ENCODE results near the gene HMGB3. TPM values are rescaled to one million over a fixed set of nuclear protein-coding genes. Genes with fewer than 3 reads are reported as not detected.

HMGB3 gene
- total RNA-seq, 4 donors from 2014 or later = 1.3 to 4.4 (median 3.2) TPM

DNA sequence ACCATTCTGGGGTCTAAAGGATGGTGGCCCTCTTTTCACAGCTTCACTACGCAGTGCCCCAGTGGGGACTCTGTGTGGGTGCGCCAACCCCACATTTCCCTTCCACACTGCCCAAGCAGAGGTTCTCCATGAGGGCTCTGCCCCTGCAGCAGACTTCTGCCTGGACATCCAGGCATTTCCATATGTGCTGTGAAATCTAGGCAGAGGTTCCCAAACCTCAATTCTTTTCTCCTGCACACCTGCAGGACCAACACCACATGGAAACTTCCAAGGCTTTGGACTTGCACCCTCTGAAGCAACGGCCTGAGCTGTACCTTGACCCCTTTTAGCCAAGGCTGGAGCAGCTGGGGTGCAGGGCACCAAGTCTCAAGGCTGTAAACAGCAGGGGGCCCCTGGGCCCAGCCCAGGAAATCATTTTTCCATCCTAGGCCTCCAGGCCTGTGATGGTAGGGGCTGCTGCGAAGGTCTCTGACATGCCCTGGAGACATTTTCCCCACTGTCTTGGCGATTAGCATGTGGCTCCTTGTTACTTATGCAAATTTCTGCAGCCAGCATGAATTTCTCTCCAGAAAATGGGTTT, 30.1 kb downstream of the HMGB3 start:
- Histone ChIP-seq H3K9me3 (no peaks in the 10 kb centered on the region), H3K4me1 (no peaks in the 10 kb centered on the region), H3K36me3 (no peaks in the 10 kb centered on the region), H3K27ac (no peak overlapping the region), H3K27me3 (no peaks in the 10 kb centered on the region), H3K4me3 (no peak overlapping the region)
- 75% methylated on average over 4 of the region's 5 CpGs; no CpG with 5 or more reads in 1 of the 2 donors for WGBS, 2 donors (ENCODE audit: low coverage in 1 of 2)
- no peak for TF ChIP-seq CTCF (IDR thresholded peaks at IDR 0.05)
- TF ChIP-seq POLR2AphosphoS5 (IDR thresholded peaks at IDR 0.05) = no peak
- no peak for TF ChIP-seq EP300 (IDR thresholded peaks at IDR 0.05)
- ATAC-seq = no peak

GRCh38 chrX:151015684-151016083, 32.5 kb downstream of the HMGB3 start:
- 80% methylated on average over 1 of the region's 4 CpGs; no CpG with 5 or more reads in 1 of the 2 donors for WGBS, 2 donors (ENCODE audit: low coverage in 1 of 2)
- no peak overlapping the region for H3K27ac ChIP-seq
- no peak overlapping the region for H3K4me3 ChIP-seq
- no peaks in the 10 kb centered on the region for H3K27me3 ChIP-seq
- H3K4me1 ChIP-seq = no peaks in the 10 kb centered on the region
- H3K9me3 ChIP-seq = no peaks in the 10 kb centered on the region
- TF ChIP-seq POLR2A (IDR thresholded peaks at IDR 0.05) (no peak), EP300 (IDR thresholded peaks at IDR 0.05) (no peak), CTCF (IDR thresholded peaks at IDR 0.05) (no peak), POLR2AphosphoS5 (IDR thresholded peaks at IDR 0.05) (no peak)
- no peaks in the 10 kb centered on the region for H3K36me3 ChIP-seq
- no peak for ATAC-seq

- no peak overlapping the region for H3K27ac ChIP-seq
- WGBS, 2 donors (ENCODE audit: low coverage in 1 of 2) = 31% methylated on average over 2 of the region's 2 CpGs; no CpG with 5 or more reads in 1 of the 2 donors
Measured at GRCh38 chrX:151019856-151020255, 36.7 kb downstream of the HMGB3 start.

GRCh38 chrX:151030845-151031244, 47.7 kb downstream of the HMGB3 start:
- Histone ChIP-seq H3K36me3 (no peaks in the 10 kb centered on the region), H3K4me1 (no peaks in the 10 kb centered on the region), H3K9me3 (no peaks in the 10 kb centered on the region), H3K4me3 (no peak overlapping the region), H3K27me3 (no peaks in the 10 kb centered on the region), H3K27ac (no peak overlapping the region)
- ATAC-seq = no peak
- TF ChIP-seq EP300 (IDR thresholded peaks at IDR 0.05) = no peak
- TF ChIP-seq CTCF (IDR thresholded peaks at IDR 0.05) = no peak
- no peak for TF ChIP-seq POLR2A (IDR thresholded peaks at IDR 0.05)
- TF ChIP-seq POLR2AphosphoS5 (IDR thresholded peaks at IDR 0.05) = no peak

More at GRCh38 chrX:151019856-151020255, 36.7 kb downstream of the HMGB3 start:
- Histone ChIP-seq H3K4me1 (no peaks in the 10 kb centered on the region), H3K9me3 (no peaks in the 10 kb centered on the region), H3K4me3 (no peak overlapping the region), H3K36me3 (no peaks in the 10 kb centered on the region), H3K27me3 (no peaks in the 10 kb centered on the region)
- no peak for ATAC-seq
- TF ChIP-seq EP300 (IDR thresholded peaks at IDR 0.05) (no peak), POLR2A (IDR thresholded peaks at IDR 0.05) (no peak), CTCF (IDR thresholded peaks at IDR 0.05) (no peak)

- H3K4me3 ChIP-seq = no peak overlapping the region
- no peak overlapping the region for H3K27ac ChIP-seq
- no peaks in the 10 kb centered on the region for H3K36me3 ChIP-seq
- ATAC-seq = no peak
- H3K27me3 ChIP-seq = no peaks in the 10 kb centered on the region
- TF ChIP-seq POLR2A (IDR thresholded peaks at IDR 0.05) = no peak
- no peak for TF ChIP-seq POLR2AphosphoS5 (IDR thresholded peaks at IDR 0.05)
- TF ChIP-seq CTCF (IDR thresholded peaks at IDR 0.05) = no peak
- no peak for TF ChIP-seq EP300 (IDR thresholded peaks at IDR 0.05)
- no peaks in the 10 kb centered on the region for H3K4me1 ChIP-seq
- 40 to 48% methylated on average over 6 to 7 of the region's 7 CpGs for WGBS, 2 donors (ENCODE audit: low coverage in 1 of 2)
- H3K9me3 ChIP-seq = no peaks in the 10 kb centered on the region
Measured at GRCh38 chrX:151031391-151031975, 48.3 kb downstream of the HMGB3 start.
